Upper lobe of left lung (tissue), 6 donors: ENCODE measurements around the gene WDR49. TPM values are rescaled to one million over a fixed set of nuclear protein-coding genes. Genes with fewer than 3 reads are reported as not detected.

Experiments
- ATAC-seq, 2 donors: fragments of 200-7000 bp; cut with Tn5 transposase; one replicate each; pipeline ENCODE4 v1.9.1; 2022; ENCODE audit warnings: mild to moderate bottlenecking in 2 of 2, moderate library complexity in 2 of 2; ENCODE audit not compliant: low FRiP score in 2 of 2
- DNase-seq, 2 donors: peaks; one replicate each; pipeline ENCODE4 v3.0.0-alpha.2; 2019 to 2020
- H3K27ac ChIP-seq, 4 donors: fragments of 200-600 bp; sonication (generic); one replicate each; pipeline ENCODE4 v1.5.1; 2016 to 2019
- H3K27me3 ChIP-seq, 4 donors: fragments of 200-600 bp; sonication (generic); one replicate each; pipeline ENCODE4 v1.5.1; 2017 to 2019
- H3K36me3 ChIP-seq, 4 donors: fragments of 200-600 bp; sonication (generic); one replicate each; pipeline ENCODE4 v1.5.1; 2016 to 2019
- H3K4me1 ChIP-seq, 4 donors: fragments of 200-600 bp; sonication (generic); one replicate each; pipeline ENCODE4 v1.5.1; 2018 to 2019
- H3K4me3 ChIP-seq, 4 donors: fragments of 200-600 bp; sonication (generic); one replicate each; pipeline ENCODE4 v1.5.1; 2017 to 2019; ENCODE audit warnings: mild to moderate bottlenecking in 2 of 4, moderate library complexity in 1 of 4
- H3K9me3 ChIP-seq, 4 donors: fragments of 200-600 bp; sonication (generic); one replicate each; pipeline ENCODE4 v1.5.1; 2018 to 2019
- CTCF ChIP-seq, 6 experiments: fragments of 450-650 bp in 4 of 6; fragments of 200-600 bp in 2 of 6; sonication (generic) in 2 of 6; IDR thresholded peaks; one replicate each; pipeline ENCODE4 v1.5.1; 2016 to 2019; ENCODE audit warnings: antibody characterized with exemption in 6 of 6
- EP300 ChIP-seq, 4 donors: sonication (generic); formaldehyde crosslinking; IDR thresholded peaks; one replicate each; pipeline ENCODE4 v1.5.1; 2017; ENCODE audit warnings: antibody characterized with exemption in 4 of 4, control low read depth in 2 of 4
- POLR2A ChIP-seq, 4 donors: fragments of 450-650 bp; IDR thresholded peaks; one replicate each; pipeline ENCODE4 v1.5.1; 2016 to 2017; ENCODE audit warnings: antibody characterized with exemption in 4 of 4, mild to moderate bottlenecking in 2 of 4
- POLR2AphosphoS5 ChIP-seq, 2 donors: sonication (generic); formaldehyde crosslinking; IDR thresholded peaks; one replicate each; pipeline ENCODE4 v1.5.1; 2017; ENCODE audit warnings: antibody characterized with exemption in 2 of 2
- WGBS, 2 donors: methylation state at CpG; one replicate each; pipeline ENCODE4 v1.1.5; 2017 to 2018; 5-methylcytosine and 5-hydroxymethylcytosine counted together
- total RNA-seq, 6 donors: library from RNA; depleted of rRNA in 4 of 6; stranded (reverse); fragments of >200 nt in 4 of 6; gene quantifications; one replicate each; pipeline versions ENCODE4 v1.1.0 to v1.2.1, GENCODE V29; 2016 to 2021
- donor health status: DM: no; HTN: no; CAD: no; lungs with moderate emphysema.
- donor health status: DM: no; HTN: yes; CAD: no; lungs with severe emphysema.

Gene WDR49
- total RNA-seq, 6 donors from 2014 or later = 2.6 to 37.3 (median 11.8) TPM

DNA sequence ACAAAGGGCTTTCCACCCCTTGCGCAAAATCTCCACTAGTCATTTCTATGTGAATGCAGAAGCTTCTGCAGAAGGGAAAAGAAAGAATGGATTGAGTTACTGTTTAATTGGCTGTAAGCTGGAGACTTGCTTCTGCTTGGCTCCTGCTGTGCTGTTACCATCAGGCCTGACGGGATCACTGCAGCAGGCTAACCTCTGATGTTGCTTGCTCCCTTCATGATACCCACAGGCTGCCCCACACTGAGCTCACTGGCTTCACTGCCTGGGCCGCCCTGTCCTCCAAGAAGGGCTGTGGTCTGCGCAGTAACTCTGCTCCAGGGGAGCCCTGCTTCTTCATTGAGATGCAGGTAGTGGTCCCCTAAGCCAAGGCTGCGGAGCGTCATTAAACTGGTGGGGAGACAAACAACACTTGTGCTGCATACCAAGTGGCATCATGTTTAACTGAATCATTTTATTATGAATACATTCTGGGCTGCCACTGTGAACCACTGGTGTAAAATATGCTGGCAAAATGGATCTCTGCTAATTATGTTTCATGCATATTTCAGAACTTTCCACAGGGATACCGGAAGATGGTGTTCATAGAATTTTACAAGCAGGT lies 78.6 kb downstream of the WDR49 start:
- no peaks in the 10 kb centered on the region for H3K4me1 ChIP-seq
- H3K27me3 ChIP-seq = no peaks in the 10 kb centered on the region
- H3K36me3 ChIP-seq = no peaks in the 10 kb centered on the region
- DNase-seq (no peak), ATAC-seq (no peak)
- no peak for TF ChIP-seq POLR2A (IDR thresholded peaks at IDR 0.05)
- TF ChIP-seq CTCF (IDR thresholded peaks at IDR 0.05) = no peak
- no peak for TF ChIP-seq EP300 (IDR thresholded peaks at IDR 0.05)
- TF ChIP-seq POLR2AphosphoS5 (IDR thresholded peaks at IDR 0.05) = no peak
- no peaks in the 10 kb centered on the region for H3K9me3 ChIP-seq
- WGBS, 2 donors = 80 to 81% methylated on average over 7 of the region's 7 CpGs
- H3K4me3 ChIP-seq = no peak overlapping the region
- no peak overlapping the region for H3K27ac ChIP-seq

GRCh38 chr3:167572991-167573390 lies 80.8 kb downstream of the WDR49 start:
- Histone ChIP-seq H3K27me3 (no peaks in the 10 kb centered on the region), H3K4me3 (no peak overlapping the region), H3K9me3 (no peaks in the 10 kb centered on the region), H3K36me3 (no peaks in the 10 kb centered on the region), H3K4me1 (no peaks in the 10 kb centered on the region), H3K27ac (no peak overlapping the region)
- ATAC-seq = no peak
- DNase-seq = no peak
- TF ChIP-seq POLR2A (IDR thresholded peaks at IDR 0.05) = no peak
- TF ChIP-seq POLR2AphosphoS5 (IDR thresholded peaks at IDR 0.05) = no peak
- no peak for TF ChIP-seq CTCF (IDR thresholded peaks at IDR 0.05)
- TF ChIP-seq EP300 (IDR thresholded peaks at IDR 0.05) = no peak
- WGBS, 2 donors = 56 to 58% methylated on average over 2 of the region's 2 CpGs

- Histone ChIP-seq H3K27me3 (no peaks in the 10 kb centered on the region), H3K9me3 (no peaks in the 10 kb centered on the region), H3K4me3 (no peak overlapping the region), H3K27ac (no peak overlapping the region), H3K36me3 (no peaks in the 10 kb centered on the region), H3K4me1 (no peaks in the 10 kb centered on the region)
- TF ChIP-seq POLR2A (IDR thresholded peaks at IDR 0.05) = no peak
- no peak for TF ChIP-seq POLR2AphosphoS5 (IDR thresholded peaks at IDR 0.05)
- no peak for TF ChIP-seq CTCF (IDR thresholded peaks at IDR 0.05)
- TF ChIP-seq EP300 (IDR thresholded peaks at IDR 0.05) = no peak
- DNase-seq (no peak), ATAC-seq (no peak)
- WGBS, 2 donors = 95 to 100% methylated on average over 2 of the region's 2 CpGs
These were observed 85.1 kb downstream of the WDR49 start for GRCh38 chr3:167568634-167569033.

DNA sequence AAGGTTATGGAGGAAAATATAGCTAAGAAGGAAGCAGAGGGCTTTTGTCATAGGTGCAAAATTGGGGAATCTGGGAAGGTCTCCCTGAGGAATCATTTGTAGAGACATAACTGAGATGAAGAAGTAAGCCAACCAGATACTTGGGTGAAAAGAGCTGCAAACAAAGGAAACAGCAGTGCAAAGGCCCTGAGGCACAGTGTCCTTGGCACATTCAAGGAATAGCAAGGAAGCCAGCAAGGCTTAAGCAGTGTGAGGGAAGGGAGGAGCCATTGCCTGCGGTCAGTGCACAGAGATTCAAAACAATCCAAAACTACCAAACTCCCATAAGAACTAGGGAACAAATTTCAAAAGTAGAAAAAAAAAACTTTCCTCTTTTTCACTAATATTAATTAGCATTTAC lies 88.3 kb downstream of the WDR49 start:
- H3K4me1 ChIP-seq = no peaks in the 10 kb centered on the region
- H3K4me3 ChIP-seq = no peak overlapping the region
- H3K27ac ChIP-seq = no peak overlapping the region
- no peak for ATAC-seq
- no peaks in the 10 kb centered on the region for H3K27me3 ChIP-seq
- 73 to 89% methylated on average over 1 of the region's 1 CpG for WGBS, 2 donors
- TF ChIP-seq POLR2A (IDR thresholded peaks at IDR 0.05) = no peak
- no peaks in the 10 kb centered on the region for H3K9me3 ChIP-seq
- DNase-seq = no peak
- H3K36me3 ChIP-seq = no peaks in the 10 kb centered on the region

DNA sequence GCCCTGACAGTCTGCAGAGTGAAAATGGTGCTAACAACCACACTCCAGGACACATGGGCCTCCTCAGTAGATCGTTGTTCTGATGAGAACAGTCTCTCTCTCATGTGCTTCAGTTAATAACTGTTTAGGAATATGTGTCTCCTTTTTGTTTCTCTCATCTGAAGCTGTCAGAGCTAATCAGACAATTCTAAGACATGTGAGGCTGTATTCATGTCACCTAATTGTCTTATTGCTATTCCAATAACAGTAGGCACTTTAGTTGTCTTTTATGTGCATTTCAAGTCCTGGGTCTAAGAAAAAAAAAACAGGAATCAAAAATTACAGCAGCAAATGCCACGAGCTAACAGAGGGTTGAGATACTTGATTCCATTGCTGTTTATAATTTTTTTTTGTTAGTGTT lies 89.1 kb downstream of the WDR49 start:
- no peak for TF ChIP-seq POLR2A (IDR thresholded peaks at IDR 0.05)
- TF ChIP-seq POLR2AphosphoS5 (IDR thresholded peaks at IDR 0.05) = no peak
- TF ChIP-seq CTCF (IDR thresholded peaks at IDR 0.05) = no peak
- no peak for TF ChIP-seq EP300 (IDR thresholded peaks at IDR 0.05)
- H3K27ac ChIP-seq = no peak overlapping the region
- WGBS, 2 donors = 42 to 46% methylated on average over 2 of the region's 2 CpGs
- H3K27me3 ChIP-seq = no peaks in the 10 kb centered on the region
- no peaks in the 10 kb centered on the region for H3K9me3 ChIP-seq
- H3K36me3 ChIP-seq = no peaks in the 10 kb centered on the region
- DNase-seq = no peak
- H3K4me3 ChIP-seq = no peak overlapping the region
- H3K4me1 ChIP-seq = no peaks in the 10 kb centered on the region
- ATAC-seq = no peak
